Measurements from ENCODE around the gene ZNF267.
"Not testable (repeated sequence)": the region's sequence is repeated elsewhere in the genome, so short reads cannot be mapped to it uniquely, and the experiment has no call there.

ZNF267 gene

DNA sequence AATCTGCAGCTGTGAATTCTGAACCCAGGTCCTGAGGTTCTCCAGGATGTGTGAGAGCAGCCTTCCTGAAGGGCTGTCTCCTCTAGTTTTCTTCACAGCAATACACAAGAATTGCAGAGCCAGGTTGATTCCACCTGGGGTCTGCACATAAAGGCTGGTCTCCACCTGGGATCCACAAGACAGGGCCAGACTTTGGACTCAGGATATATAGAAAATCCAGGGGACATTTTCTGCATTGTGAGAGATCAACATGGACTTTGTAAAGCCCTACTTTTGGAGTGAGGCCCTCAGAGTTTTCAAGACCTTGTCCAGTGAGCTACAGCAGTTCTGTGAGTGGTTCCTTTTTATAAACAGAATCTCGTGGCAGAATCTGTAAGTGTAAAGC lies 6.3 kb downstream of the ZNF267 start:
- DNase-seq (ENCODE audit: low read depth in 2 of 2): no peak

DNA sequence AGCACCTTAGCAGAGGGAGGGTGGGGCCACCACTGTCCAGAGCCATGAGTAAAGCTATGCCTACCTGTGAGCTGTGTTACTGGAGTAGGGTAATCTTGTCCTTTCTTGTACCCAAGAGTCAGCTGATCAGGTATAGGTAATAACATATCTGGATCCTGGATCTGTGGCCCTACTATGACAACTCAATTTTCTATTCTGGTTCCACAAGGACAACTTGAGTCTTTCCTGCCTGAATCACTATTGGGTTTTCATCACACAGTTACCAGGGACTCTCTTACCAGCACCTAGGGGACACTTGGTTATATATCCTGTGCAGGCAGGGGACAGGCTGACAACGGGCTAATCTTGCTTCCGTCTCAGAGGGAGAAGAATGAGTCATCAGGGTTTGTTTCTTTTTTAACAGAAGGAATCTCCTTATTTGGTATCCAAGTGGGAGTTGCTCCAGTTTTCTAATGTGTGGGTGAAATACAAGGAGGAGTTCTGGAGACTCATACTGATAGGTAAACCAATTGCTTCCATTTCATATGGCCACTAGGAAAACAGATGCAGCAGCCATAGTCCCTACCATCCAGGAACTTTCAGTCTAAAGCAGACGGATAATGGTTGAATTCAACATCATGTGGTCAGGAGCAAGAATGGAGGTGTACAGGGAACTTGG lies 6.8 kb downstream of the ZNF267 start:
- no peak for DNase-seq (ENCODE audit: low read depth in 2 of 2)

DNA sequence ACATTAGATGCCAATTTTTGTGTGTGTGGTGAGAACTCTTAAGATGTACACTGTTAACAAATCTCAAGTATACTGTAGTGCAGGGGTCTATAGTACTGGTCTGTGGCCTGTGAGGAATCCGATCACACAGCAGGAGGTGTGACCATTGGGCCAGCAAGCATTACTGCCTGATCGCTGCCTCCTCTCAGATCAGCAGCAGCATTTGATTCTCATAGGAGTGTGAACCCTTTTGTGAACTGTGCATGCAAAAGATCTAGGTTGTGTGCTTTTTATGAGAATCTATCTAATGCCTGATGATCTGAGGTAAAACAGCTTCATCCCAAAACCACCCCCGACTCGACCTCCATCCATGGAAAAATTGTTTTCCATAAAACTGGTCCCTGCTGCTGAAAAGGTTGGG lies 12.6 kb downstream of the ZNF267 start:
- DNase-seq (ENCODE audit: low read depth in 2 of 2): no peak

DNA sequence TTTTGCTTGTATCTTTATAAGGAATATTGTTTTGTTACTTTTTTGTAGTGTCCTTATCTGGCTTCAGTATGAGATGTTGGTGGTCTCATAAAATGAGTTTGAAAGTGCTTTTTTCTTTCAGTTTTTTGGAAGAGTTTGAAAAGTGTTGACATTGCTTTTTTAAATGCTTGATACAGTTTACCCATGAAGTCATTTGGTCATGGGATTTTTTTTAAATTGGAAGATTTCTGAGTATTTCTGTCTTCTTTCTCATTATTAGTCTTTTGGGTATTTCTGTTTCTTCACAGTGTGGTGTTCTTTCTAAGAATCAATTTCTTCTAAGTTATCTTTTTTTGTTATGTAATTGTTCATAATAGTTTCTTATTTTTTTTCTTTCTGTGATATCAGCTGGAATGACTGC lies 15.1 kb downstream of the ZNF267 start:
- DNase-seq (ENCODE audit: low read depth in 2 of 2): no peak

DNA sequence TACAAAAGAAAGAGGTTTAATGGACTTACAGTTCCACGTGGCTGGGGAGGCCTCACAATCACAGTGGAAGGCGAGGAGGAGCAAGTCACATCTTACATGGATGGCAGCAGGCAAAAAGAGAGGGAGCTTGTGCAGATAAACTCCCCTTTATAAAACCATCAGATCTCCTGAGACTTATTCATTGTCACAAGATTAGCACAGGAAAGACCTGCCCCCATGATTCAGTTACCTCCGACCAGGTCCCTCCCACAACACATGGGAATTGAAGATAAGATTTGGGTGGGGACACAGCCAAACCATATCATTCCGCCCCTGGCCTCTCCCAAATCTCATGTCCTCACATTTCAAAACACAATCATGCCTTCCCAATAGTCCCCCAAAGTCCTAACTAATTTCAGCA lies 18.5 kb downstream of the ZNF267 start:
- DNase-seq (ENCODE audit: low read depth in 2 of 2): not testable (repeated sequence)

DNA sequence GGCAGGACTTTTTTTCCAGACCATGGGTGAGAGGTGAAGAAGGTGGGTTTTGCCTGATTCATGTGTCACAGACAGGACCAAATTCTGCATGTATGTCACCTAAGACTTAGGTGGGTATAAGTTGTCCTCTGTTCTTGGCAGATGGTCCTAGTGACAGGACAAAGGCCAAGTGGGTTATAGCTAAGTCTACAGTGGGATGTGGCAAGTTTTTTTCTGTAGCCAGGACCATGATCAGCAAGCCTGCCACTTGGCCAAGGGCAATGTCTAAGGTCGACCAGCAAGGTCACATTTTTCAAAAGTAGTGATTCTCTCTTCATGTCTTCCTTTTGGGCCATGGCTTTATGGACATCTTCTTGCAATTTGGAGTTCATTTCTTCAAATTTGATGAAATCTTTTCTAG lies 20.2 kb downstream of the ZNF267 start:
- no peak for DNase-seq (ENCODE audit: low read depth in 2 of 2)

DNA sequence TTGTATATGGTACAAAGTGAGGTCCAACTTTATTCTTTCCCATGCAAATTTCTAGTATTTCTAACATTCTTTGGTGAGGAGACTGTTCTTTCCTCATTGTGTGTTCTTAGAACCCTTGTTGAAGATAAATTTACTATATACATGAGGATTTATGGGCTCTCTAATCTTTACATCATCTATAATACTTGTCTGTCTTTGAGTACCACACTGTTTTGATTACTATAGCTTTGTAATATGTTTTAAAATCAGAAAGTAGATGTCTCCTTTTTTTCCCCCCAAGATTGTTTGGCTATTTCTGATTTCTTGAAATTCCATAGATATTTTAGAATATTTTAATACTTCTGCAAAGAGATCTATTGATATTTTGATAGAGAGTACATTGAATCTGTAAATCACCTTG lies 23.7 kb downstream of the ZNF267 start:
- DNase-seq (ENCODE audit: low read depth in 2 of 2): no peak

DNA sequence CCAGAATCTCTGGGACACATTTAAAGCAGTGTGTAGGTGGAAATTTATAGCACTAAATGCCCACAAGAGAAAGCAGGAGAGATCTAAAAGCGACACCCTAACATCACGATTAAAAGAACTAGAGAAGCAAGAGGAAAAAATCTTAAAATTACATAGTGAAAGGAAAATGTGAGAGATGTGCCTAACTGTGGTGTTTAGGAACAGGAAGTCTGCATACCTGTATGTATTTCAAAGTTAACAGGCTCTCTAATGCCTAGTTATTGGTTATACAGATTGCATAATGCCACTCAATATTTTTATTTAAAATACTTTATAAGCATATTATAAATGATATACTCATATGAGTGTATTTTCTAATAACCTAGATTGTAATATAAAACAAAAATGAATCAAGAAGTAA lies 25.9 kb downstream of the ZNF267 start:
- DNase-seq (ENCODE audit: low read depth in 2 of 2): no peak

DNA sequence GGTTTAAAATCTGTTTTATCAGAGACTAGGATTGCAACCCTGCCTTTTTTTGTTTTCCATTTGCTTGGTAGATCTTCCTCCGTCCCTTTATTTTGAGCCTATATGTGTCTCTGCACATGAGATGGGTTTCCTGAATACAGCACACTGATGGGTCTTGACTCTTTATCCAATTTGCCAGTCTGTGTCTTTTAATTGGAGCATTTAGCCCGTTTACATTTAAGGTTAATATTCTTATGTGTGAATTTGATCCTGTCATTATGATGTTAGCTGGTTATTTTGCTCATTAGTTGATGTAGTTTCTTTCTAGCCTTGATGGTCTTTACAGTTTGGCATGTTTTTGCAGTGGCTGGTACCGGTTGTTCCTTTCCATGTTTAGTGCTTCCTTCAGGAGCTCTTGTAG lies 31.0 kb downstream of the ZNF267 start:
- DNase-seq (ENCODE audit: low read depth in 2 of 2): not testable (repeated sequence)

DNA sequence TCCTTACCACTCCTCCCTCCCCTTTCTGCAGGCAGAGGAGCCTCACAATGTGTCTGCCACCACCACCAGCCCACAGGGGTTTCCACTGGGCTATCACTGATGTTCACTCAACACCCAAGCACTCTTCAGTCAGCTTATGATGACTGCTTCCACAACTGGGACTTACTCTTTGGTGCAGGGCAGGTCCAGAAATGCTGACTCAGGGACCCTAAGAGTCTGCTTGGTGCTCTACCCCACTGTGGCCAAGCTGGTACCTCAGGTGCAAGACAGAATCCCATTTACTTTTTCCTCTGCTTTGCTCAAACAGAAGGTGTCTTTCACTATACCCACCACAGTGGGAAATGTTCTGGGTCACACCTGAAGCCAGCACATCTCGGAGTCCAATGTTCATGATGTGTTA lies 40.1 kb downstream of the ZNF267 start:
- no peak for DNase-seq (ENCODE audit: low read depth in 2 of 2)

DNA sequence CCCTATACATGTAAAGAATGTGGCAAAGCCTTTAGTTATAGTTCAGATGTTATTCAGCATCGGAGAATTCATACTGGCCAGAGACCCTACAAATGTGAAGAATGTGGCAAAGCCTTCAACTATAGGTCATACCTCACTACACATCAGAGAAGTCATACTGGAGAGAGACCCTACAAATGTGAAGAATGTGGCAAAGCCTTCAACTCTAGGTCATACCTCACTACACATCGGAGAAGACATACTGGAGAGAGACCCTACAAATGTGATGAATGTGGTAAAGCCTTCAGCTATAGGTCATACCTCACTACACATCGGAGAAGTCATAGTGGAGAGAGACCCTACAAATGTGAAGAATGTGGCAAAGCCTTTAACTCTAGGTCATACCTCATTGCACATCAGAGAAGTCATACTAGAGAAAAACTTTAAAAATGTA lies 42.5 kb downstream of the ZNF267 start:
- DNase-seq (ENCODE audit: low read depth in 2 of 2): no peak

DNA sequence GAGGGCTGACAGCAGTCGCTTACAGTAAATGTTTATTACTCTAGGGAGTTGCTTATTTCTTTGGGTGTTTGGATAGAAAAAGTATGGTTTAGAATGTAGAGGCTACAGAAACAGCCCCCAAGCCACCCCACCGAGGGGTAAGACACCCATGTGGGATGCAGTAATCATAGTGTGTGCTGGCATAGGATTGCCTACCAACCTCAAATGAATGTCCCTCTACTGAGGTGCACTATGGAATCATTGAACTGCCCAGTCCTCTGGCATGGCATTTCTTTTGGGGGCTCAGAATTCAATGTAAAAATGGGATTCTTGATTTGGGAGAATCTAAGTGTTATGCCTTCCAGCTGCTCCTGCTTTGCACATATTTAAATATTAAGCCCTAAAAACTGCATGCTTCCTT lies 46.8 kb downstream of the ZNF267 start:
- no peak for DNase-seq (ENCODE audit: low read depth in 2 of 2)

DNA sequence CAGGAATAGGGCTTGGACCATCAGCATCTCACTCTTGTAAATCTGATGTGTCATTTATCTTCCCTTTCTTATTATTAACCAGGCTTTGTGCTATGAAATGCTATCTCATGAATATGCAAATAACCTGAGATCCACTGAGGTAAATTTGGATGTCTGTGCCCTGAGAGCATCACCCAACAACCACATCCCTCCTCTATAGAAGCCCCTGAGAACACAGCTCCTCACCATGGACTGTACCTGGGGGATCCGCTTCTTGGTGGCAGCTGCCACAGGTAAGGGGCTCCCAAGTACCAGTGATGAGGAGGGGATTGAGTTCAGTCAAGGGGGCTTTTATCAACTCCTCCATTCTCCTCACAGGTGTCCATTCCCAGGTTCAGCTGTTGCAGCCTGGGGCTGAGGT lies 78.2 kb downstream of the ZNF267 start:
- not testable (repeated sequence) for DNase-seq (ENCODE audit: low read depth in 2 of 2)

DNA sequence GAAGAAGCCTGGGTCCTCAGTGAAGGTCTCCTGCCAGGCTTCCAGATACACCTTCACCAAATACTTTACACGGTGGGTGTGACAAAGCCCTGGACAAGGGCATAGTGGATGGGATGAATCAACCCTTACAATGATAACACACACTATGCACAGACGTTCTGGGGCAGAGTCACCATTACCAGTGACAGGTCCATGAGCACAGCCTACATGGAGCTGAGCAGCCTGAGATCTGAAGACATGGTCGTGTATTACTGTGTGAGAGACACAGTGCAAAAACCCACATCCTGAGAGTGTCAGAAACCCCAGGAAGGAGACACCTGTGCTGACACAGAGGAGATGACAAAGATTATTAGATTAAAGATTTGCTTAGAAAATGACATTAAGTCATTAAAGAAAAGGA lies 78.6 kb downstream of the ZNF267 start:
- DNase-seq (ENCODE audit: low read depth in 2 of 2): not testable (repeated sequence)

DNA sequence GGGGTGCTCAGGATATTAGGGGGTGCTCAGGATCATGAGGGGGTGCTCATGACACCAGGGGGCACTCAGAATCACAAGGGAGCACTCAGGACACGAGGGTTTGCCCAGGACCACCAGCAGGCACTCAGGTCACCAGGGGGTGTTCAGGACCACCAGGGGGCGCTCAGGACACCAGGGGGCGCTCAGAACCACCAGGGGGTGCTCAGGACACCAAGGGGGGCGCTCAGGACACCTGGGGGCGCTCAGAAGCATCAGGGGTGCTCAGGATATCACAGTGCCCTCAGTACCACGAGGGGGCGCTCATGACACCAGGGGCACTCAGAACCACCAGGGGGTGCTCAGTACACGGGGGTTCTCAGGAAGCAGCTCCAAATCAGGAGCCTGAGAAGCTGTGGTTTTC lies 82.6 kb downstream of the ZNF267 start:
- not testable (repeated sequence) for DNase-seq (ENCODE audit: low read depth in 2 of 2)

DNA sequence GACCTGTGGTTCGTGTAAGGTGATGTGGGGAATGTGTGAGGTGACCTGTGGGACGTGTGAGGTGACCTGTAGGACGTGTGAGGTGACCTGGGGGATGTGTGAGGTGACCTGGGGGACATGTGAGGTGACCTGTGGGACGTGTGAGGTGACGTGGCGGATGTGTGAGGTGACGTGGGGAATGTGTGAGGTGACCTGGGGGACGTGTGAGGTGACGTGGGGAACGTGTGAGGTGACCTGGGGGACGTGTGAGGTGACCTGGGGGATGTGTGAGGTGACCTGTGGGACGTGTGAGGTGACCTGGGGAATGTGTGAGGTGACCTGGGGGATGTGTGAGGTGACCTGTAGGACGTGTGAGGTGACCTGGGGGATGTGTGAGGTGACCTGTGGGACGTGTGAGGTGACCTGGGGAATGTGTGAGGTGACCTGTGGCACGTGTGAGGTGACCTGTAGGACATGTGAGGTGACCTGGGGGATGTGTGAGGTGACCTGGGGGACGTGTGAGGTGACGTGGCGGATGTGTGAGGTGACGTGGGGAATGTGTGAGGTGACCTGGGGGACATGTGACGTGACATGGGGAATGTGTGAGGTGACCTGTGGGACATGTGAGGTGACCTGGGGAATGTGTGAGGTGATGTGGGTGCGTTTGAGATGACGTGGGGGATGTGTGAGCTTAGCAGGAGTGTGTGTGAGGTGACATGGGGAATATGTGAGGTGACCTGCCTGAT lies 86.7 kb downstream of the ZNF267 start:
- DNase-seq (ENCODE audit: low read depth in 2 of 2): not testable (repeated sequence)

Data from fibroblast of skin of left biceps (primary cell).